ENCODE measurements around the gene TEX26.

The TEX26 gene

GRCh38 chr13:30982506-30982905 lies 50.0 kb downstream of the TEX26 start:
- DNase-seq = no peak

- no peak for DNase-seq
These were observed 50.5 kb downstream of the TEX26 start for GRCh38 chr13:30982906-30983305.

GRCh38 chr13:30983431-30983830 lies 51.0 kb downstream of the TEX26 start:
- no peak for DNase-seq

- no peak for DNase-seq
These were observed 52.2 kb downstream of the TEX26 start for GRCh38 chr13:30984620-30985019.

DNA sequence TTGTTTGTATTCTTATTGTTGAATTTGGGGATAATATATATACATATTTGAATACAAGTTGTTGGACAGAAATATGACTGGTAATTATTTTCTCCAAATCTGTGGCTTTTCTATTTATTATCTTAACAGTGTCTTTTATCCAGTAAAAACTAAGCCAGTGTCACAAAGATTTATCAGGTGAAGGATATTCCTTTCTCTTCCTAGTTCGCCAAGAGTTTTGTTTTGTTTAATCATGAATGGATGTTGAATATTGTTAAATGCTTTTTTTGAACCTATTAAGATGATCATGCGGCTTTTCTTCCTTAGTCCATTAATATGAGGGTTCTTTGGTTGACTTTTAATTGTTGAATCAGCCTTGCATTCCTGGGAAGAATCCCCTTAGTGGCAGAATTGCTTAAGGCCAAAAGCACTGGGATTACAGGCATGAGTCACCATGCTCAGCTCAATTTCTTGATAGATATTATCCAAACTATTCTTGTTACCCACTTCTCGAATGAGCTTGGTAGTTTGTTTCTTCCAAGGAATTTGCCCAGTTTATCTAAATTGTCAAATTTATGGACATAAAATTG lies 53.3 kb downstream of the TEX26 start:
- DNase-seq = no peak

- DNase-seq = no peak
These were observed 58.7 kb downstream of the TEX26 start for GRCh38 chr13:30991184-30991583.

- DNase-seq = no peak
These were observed 59.5 kb downstream of the TEX26 start for GRCh38 chr13:30991922-30992321.

- no peak for DNase-seq
These were observed 62.9 kb downstream of the TEX26 start for GRCh38 chr13:30995331-30995730.

DNA sequence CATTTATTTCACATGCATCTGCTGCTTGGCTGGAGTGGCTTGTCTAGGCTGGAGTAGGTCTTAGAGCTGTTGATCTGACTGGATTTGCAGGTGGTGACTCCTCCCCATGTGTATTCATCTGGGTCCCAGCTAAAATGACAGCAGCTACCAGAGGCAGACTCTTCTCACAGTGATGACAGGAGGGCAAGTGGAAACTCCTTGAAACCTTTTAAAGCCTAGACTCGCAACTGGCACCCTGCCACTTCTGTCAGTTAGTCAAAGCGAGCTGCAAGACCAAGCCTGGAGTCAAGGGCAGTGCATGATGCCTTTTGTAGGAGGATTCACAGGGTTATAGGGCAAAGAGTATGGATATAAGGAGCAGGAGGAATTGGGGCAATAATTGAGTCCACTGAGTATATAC lies 65.2 kb downstream of the TEX26 start:
- no peak for DNase-seq

- DNase-seq = no peak
These were observed 66.0 kb downstream of the TEX26 start for GRCh38 chr13:30998136-30999088.

DNA sequence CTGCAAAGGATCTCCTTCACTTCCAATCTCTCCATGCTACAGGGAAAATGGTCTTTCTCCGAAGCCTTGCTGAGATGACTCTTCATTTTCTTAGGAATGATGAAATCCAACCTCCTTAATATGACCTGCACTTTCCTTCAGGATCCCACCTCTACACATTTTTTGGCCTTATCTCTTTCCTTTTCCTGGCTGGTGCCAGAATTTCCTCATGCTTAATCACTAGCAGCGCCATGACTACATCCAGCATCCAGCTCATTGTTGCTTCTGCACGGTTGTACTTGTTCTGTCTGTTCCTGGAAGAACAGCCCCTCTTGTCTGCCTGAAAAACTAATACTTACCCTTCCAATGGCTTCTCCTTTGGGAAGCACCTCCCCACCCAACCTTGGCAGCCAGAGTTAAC lies 68.4 kb downstream of the TEX26 start:
- DNase-seq = no peak

DNA sequence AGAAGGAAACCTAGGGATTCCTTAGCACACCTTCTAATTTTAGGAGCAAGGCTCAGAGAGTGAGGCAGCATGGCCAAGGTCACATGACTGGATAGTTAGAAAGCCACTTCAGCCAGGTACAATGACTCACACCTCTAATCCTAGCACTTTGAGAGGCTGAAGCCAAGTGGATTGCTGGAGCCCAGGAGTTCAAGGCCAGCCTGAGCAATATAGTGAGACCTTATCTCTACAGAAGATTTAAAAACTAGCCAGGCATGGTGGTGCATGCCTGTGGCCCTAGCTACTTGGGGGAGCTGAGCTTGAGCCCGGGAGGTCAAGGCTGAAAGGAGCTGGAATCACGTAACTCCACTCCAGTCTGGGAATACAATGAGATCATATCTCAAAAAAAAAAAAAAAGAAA lies 69.2 kb downstream of the TEX26 start:
- no peak for DNase-seq

- DNase-seq = no peak
These were observed 72.6 kb downstream of the TEX26 start for GRCh38 chr13:31005066-31005465.

GRCh38 chr13:31007417-31007816 lies 75.0 kb downstream of the TEX26 start:
- no peak for DNase-seq

DNA sequence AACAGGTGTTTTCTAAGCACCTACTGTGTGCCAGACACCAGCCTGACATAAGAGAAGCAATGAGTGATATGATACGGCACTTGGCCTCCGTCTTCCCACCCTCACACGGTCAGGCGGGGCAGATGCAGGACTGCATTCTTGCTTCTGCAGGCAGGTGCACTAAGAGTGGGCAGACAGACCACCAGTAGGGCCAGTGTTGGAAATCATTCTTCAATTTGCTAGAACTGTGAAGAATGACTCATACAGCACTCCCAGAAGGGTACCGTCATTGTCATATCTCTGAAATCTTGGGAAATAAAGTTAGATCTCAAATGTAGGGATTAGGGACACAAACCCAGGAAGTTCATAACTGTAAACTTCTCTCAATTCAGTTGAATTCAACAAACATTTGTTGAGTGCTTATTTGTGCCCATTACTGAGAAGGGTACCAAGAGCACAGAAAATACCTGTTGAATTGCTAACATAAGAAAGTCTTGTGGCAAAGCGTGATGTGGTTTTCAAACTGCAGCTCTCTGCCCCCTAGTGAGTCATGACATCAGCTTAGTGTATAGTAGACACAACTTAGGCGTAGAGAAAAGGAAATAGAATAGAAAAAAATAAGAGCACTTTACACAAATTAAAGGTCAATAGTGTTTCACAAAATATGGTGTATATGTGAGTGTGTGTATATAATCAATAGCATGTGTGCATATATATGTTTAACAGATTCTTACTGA lies 76.1 kb downstream of the TEX26 start:
- DNase-seq = no peak

DNA sequence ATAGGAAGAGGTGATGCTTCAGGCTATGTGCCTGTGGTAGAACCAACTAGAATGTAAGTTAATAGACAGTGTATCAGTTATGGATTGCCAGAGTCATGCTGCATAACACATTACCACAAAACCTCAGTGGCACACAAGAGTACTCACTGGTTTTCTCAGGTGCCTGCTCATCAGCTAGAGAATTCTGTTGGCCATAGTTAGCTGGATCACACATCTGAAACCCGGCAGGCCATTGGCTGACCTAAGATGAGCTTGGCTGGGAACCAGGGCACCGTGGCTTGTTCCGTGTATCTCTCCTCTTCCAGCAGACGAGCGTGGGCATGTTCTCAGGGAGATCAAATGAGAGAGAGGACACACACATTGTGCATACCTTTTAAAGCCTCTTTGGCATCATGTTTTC lies 76.7 kb downstream of the TEX26 start:
- DNase-seq = no peak

- DNase-seq = no peak
These were observed 77.8 kb downstream of the TEX26 start for GRCh38 chr13:31010296-31010695.

- DNase-seq = no peak
These were observed 78.9 kb downstream of the TEX26 start for GRCh38 chr13:31011193-31011860.

- no peak for DNase-seq
These were observed 79.6 kb downstream of the TEX26 start for GRCh38 chr13:31011901-31012654.

DNA sequence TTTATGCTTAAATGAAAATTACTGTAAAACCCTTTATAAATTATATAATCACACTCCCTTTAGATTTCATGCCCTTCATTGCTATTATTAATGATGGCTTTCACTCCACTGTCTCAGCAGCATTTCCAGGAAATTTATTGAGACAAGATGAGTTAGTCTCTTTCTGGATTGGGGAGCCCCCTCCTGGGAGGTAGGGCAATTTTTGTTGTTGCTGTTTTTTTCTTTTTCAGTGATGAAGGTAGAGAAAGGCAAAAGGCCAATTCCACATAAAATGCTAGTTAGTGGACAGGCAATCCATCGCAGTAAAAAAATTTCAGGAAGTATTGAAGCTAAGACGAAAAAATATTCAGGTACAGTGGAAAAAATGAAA lies 80.2 kb downstream of the TEX26 start:
- no peak for DNase-seq

DNA sequence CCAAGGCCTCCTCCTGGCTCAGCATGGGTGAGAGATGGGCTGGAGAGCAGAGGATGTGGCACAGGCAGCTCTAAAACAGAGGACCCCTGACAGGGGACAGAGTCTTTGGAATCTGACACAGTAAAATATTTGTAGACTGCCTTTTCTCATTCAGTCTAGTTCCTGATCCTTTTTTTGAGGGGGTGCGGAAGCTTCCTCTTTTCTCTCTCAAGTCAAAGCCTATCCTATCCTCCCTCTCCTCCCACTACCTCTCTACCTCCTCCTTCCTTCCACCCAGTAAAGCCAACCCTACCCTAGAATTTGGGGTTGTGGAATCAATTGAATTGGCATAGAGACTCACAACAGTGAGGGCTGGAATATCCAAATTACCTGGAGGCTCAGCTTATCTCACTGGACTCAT lies 82.0 kb downstream of the TEX26 start:
- no peak for DNase-seq

DNA sequence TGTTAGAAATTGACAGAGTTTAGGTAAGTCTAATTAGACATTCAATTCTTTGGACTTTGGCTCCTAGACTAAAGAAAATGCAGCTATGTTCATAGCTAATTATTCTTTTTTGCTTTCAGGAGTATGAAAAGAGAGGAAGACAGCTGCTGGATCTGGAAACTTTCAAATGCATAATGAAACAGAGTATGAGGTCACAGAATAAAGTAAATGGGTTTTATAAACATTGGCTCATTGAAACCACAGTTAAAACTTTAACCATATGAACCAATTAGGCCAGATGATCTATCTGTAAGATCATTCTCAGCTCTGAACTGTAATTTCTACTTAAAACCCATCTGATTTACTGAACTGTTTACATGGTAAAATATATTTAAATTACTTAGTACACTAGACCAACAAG lies 82.7 kb downstream of the TEX26 start:
- DNase-seq = no peak

Measured in CD4-positive, alpha-beta T cell treated with Interleukin-17A for 1 hour (primary cell).